NCI-H2196 treated with DMSO at 0.1 percent for 48 hours (cell line): ENCODE measurements around the gene NAGLU.
"Not testable (repeated sequence)": the region's sequence is repeated elsewhere in the genome, so short reads cannot be mapped to it uniquely, and the experiment has no call there.

Source experiments
- DNase-seq: peaks from one replicate; lab custom pipeline; 2025; ENCODE audit not compliant: unreplicated experiment; lab: John Stamatoyannopoulos, UW

Gene NAGLU

DNA sequence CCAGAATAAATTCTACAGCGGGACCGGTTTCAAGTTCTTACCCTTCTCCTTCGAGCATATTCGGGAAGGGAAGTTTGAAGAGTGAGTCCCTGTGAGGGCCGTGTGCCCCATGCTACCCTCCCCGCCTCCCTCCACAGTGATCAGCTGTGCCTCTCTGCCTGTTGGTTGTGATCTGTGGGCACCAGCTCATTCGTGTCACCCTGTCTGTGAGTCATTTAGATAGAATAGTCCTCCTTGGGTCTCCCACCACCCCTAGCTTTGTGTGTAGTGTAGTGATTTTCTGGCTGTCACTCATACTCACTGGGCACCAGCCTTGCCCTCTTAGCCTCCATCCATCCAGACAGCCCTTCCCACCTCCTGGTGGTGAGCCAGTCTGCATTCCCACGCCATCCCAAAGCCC is 15.0 kb upstream of the NAGLU start:
- DNase-seq: no peak

DNA sequence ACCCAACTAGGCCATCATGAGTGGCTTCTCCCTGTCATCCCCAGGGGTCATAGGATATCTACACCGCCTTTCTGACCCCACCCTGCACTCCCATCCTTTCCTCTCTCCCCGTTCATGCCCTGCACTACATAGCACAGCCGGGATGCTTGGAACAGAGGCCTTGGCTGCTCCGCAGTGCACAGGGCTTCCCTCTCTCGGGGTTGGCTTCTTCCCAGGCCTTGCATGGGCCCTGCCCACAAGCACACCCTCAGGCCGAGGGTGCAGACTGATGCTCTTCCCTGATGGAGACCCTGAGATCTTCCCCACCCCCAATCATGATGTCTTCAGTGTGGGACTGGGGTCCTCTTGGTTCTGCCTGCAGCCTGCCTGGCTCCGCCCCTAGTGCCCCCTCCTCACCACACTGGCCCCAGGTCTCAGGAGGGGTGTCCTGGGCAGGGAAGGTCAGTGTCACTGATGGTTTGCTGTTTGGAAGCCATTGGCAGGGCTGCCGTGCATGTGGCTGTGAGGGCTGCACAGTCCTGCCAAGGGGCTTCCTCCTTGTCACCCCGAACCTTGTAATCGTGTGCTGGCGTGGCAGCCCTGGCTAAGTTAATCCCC is 14.3 kb upstream of the NAGLU start:
- DNase-seq: no peak

DNA sequence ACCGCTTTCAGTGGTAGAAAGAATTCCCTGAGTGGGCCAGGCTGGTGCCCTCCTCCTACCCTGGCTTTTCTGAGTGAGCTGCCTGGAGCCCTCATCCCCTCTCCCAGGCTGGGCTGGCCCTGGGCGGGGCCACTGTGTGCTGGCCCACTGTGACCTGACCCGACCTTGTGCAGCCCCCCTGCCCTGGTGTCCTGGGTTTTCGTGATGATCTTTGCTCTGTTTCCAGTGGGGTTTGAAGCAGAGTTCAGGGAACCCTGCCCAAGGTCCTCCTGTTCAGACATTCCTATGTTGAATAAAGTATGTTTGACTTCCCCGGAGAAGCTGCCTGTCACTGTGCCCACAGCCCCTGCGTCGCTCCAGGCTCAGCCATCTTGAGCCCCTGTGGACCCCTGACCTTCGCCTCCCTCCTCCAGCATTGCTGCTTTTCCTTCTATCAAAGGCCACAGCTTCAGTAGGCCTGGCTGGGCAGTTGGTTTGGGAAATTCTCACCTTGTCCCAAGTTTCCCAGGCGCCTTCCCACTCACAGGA is 13.7 kb upstream of the NAGLU start:
- no peak for DNase-seq

DNA sequence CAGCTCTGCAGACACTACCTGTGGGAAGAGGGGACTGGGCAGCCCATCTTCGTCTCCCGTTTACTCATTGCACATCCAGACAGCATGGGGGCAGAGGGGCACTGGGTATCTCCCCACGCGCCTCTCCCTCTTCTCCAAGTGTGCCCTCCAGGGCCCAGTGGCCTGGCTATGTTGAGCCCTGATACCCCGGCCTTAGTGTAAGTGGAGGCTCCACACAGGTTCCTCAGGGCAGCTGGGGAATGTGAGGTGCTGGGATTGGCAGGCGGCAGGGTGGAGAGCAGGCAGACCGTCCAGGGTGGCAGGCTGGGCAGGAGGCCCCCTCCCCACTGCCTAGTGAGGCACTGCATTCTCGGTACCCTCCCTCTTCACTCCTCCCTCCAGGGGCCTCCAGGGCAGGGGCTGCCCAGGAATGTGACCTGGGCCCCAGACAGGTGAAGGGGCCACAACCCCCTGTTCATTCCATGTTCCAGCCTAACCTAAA is 13.2 kb upstream of the NAGLU start:
- DNase-seq: no peak

DNA sequence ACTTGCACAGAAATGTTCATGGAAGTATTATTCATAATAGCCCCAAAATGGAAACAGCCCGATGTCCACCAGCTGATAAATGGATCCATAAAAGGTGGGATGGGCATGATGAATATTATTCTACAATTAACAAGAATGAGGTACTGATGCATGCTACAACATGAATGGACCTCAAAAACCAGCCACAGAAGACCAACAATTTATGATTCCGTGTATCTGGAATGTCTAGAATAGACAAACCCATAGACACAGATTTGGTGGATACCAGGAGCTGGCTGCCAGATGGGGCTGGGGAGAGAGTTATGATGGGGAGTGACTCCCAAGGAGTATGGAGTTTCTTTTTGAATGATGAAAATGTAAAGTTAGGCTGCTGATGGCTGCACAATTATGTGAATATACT is 10.8 kb upstream of the NAGLU start:
- no peak for DNase-seq

DNA sequence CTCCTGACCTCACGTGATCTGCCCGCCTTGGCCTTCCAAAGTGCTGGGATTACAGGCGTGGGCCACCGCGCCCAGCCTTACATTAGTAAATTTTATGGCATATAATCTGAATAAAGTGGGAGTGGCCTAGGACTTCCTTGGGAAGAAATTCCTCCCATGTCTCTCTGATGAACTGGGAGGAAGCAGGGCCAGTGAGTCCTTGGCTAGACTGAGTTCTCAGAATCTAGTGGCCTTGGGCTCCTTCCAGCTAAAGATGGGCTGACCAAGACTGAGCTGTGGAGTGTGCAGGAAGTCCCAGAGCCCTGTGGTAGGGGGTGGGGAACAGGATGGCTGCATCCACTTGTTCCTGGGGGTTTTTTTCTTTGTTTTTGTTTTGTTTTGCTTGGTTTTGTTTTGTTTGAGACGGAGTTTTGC is 10.0 kb upstream of the NAGLU start:
- DNase-seq: no peak

DNA sequence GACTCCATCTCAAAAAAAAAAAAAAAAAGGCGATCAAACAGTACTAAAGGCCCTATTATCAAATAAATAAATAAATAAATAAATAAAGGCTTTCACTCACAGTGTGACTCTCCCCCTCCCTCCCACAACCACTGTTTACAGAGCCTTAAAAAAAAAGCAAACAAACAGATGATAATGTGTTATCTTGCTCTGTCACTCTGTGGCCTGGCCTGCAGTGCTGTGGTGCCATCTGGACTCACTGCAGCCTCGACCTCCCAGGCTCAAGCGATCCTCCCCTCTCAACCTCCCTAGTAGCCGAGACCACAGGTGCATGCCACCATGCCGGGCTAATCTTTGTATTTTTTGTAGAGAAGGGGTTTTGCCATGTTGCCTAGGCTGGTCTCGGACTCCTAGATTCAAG is 8.1 kb upstream of the NAGLU start:
- DNase-seq: no peak

DNA sequence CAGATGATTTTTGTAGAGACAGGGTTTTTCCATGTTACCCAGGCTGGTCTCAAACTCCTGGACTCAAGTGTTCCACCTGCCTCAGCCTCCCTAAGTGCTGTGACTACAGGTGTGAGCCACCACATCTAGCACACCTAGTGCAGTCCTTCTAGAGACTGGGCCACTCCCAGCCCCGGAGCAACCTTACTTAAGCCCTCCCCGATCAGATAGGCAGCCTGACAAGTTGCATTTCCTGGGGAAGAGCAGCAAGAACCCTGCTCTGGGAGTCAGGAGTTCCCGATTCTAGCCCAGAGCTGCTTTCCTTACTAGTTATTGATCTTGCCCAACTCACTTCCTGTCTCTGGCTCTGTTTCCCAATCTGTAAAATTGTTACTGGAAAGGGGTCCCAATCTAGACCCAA is 7.0 kb upstream of the NAGLU start:
- no peak for DNase-seq

DNA sequence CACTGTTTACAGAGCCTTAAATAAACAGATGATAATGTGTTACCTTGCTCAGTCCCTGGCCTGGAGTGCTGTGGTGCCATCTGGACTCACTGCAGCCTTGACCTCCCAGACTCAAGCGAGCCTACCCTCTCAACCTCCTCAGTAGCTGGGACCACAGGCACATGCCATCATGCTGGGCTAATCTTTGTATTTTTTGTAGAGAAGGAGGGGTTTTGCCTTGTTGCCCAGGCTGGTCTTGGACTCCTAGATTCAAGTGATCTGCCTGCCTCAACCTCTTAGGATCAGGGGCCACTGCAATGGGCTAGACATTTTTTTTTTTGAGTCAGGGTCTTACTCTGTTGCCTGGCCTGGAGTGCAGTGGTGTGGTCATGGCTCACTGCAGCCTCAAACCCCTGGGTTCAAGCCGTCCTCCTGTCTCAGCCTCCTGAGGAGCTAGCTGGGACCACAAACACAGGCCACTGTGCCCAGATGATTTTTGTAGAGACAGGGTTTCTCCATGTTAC is 5.0 kb upstream of the NAGLU start:
- no peak for DNase-seq

DNA sequence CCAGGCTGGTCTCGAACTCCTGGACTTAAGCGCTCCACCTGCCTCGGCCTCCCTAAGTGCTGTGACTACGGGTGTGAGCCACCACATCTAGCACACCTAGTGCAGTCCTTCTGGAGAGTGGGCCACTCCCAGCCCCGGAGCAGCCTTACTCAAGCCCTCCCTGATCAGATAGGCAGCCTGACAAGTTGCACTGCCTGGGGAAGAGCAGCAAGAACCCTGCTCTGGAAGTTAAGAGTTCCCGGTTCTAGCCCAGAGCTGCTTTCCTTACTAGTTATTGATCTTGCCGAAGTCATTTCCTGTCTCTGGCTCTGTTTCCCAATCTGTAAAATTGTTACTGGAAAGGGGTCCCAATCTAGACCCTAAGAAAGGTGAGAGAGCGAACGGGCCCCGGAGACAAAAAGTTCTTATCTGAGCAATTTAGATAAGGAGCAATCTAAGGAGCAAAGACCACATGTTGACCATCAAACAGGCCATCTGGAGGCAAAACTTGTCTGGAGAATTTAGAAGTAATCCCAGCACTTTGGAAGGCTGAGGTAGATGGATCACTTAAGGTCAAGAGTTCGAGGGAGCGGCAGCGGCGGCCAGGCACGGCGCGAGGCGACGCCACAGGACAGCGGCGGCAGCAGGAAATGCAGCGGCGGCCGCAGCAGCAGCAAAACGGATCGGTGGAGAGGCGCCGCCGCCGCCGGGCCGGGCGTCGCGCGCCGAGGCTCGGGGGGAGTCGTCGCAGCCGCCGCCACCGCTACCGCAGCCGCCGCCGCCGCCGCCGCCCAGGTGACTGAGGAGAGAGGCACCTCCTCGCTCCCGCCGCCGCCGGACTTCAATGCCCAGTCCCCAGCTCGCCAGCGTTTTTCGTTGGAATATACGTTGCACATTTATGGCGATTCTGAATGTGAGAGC is 4.3 kb upstream of the NAGLU start:
- DNase-seq: no peak

DNA sequence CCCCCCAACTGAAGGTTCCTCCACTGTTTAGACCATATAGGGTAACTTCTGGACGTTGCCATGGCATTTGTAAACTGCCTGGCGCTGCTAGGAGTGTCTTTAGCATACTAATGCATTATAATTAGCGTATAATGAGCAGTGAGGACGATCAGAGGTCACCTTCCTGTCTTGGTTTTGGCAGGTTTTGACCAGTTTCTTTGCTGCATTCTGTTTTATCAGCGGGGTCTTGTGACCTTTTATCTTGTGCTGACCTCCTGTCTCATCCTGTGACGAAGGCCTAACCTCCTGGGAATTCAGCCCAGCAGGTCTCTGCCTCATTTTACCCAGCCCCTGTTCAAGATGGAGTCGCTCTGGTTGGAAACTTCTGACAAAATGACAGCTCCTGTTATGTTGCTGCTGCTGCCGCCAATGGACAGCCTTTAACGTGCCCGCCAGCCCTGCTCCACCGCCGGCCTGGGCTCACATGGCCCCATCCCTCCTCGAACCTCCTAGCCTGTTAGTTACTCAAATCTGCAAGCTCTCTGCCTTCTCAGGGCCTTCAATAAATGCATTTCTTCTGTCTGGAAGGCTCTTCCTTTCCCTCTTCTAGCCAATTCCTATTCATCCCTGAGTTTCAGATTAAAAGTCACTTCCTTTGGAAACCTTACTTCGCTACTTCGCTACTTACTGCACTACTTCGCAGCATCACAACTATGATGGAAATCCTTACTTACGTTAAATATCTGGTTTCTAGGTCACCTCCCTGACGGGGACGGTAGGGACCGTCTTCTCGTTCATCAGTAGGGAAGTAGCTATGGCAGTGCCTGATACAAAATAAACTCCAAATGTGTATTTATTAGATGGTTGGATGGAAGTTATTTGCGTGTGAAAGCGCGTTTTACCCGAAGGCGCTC is 640 bp upstream of the NAGLU start:
- no peak for DNase-seq

DNA sequence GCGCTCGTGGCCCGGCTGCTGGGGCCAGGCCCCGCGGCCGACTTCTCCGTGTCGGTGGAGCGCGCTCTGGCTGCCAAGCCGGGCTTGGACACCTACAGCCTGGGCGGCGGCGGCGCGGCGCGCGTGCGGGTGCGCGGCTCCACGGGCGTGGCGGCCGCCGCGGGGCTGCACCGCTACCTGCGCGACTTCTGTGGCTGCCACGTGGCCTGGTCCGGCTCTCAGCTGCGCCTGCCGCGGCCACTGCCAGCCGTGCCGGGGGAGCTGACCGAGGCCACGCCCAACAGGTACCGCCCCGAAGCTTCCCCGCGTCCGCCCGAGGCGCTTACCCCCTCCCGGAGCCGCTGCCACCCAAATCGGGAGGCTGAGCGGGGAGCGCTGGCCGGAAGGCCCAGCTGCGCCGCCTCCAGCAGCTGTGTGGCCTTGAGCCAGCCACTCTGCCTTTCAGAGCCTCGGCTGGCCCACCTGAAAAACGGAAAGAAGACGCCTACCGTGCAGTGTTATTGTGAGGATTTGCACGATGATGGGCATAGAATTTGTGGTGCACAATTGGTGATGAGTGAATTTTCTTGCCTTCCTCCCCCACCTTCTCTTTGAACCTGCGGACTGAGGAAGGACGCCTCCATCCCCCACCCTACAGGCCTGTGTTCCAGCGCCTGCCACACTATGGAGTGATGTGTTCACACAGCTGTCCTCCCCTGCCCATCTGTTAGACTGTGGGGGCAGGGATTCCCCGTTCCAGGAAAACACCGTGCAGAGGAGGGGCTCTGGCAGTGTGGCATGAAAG is 523 bp downstream of the NAGLU start:
- peak; percentile 58 for DNase-seq

DNA sequence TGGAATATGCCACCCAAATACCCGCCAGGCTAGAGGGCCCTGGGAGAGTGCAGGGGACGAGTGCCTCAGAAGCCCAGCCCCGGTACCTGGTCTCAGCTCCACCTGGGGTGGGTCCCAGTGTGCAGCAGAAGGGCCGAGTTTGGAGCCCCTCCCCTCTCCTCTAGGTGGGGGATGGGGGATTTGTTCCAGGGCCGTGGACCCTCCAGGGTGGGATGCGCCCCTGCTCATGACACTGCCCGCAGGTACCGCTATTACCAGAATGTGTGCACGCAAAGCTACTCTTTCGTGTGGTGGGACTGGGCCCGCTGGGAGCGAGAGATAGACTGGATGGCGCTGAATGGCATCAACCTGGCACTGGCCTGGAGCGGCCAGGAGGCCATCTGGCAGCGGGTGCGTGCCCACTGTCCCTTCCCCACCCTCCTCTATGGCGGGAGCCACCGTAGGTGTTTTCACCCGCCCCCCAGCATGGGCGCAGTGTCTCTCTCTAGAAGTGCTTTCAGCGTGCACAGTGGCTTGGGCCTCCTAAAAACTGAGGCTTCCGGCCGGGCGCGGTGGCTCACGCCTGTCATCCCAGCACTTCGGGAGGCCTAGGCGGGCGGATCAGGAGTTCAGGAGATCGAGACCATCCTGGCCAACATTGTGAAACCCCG is 1.2 kb downstream of the NAGLU start:
- no peak for DNase-seq

DNA sequence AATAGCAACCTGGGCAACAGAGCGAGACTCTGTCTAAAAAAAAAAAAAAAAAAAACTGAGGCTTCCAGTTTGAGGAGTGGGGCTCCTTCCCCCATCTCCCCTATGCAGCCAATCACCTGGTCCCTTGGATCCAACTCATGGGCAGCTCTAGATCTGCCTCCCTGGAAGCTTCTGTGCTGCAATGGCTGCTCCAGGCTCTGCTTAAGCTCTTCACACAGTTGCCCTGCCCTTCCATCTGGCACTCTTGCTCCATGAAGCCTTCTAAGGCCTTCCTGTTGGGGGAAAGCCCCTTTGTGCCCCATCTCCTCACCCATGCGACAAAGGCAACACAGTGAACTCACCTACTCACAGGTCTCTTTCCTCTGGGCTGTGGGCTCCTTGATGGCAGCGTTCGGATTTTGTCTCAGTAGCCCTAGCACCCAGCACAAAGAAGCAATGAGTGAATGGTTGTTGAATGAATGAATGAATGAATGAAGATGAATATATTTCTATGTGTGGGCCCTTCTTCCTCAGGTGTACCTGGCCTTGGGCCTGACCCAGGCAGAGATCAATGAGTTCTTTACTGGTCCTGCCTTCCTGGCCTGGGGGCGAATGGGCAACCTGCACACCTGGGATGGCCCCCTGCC is 1.9 kb downstream of the NAGLU start:
- DNase-seq: no peak

DNA sequence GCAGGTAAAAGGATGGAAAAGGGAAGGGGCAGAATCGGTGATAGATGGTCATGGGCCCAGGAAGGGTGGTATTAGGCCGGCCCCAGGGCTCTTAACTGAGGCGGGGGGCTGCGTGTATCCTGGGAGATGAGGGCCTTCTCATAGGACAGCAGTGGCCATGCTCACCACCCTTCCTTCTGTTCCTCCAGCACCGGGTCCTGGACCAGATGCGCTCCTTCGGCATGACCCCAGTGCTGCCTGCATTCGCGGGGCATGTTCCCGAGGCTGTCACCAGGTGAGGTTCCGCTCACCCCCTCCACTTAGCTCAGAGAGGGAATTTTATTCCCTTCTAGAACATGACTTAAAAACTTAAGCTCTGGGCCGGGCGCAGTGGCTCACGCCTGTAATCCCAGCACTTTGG is 2.4 kb downstream of the NAGLU start:
- DNase-seq: no peak

DNA sequence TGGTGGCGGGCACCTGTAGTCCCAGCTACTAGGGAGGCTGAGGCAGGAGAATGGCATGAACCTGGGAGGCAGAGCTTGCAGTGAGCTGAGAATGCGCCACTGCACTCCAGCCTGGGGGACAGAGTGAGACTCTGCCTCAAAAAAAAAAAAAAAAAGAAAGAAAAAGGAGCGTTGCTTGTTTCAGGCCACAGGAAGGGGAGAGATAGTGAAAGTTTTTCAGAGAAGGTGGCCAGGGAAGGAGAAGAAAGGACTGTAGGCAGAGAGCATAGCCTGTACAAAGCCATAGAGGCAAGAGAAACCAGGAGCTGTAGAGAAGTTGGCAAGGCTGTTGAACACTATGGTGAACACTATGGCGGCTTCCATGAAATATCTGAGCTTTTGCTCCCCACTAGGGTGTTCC is 4.5 kb downstream of the NAGLU start:
- not testable (repeated sequence) for DNase-seq

DNA sequence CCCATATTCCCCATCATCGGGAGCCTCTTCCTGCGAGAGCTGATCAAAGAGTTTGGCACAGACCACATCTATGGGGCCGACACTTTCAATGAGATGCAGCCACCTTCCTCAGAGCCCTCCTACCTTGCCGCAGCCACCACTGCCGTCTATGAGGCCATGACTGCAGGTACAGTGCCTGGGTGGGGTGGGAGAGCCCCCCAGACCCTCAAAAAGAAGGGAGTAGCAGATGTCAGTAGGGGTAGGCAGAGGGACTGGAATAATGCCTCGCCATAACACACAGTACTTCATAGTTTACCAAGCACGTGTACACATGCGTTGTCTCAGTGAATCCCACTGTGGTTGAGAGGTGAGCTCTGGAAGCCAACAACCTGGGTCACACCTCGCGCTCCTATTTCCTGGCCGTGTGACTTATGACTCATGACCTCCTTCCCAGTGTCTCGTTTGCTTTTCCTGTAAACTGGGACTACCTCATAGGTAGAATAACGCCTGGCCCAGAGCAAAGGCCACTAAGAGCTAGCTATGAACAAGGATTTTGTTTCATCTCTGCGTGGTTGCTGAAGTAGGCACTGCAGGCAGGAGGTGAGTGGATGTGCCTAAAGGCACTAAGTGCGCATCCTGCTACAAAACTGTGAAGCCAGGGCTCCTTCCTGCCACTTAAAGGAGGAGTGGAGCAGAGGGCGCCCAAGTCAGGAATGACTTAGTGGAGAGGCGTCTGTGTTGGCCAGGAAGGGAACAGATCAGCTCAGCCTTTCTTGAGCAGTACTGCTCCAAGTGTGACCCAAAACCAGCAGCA is 5.2 kb downstream of the NAGLU start:
- peak; percentile 12 for DNase-seq
